ENCODE results near the gene TM7SF2.

The TM7SF2 gene

DNA sequence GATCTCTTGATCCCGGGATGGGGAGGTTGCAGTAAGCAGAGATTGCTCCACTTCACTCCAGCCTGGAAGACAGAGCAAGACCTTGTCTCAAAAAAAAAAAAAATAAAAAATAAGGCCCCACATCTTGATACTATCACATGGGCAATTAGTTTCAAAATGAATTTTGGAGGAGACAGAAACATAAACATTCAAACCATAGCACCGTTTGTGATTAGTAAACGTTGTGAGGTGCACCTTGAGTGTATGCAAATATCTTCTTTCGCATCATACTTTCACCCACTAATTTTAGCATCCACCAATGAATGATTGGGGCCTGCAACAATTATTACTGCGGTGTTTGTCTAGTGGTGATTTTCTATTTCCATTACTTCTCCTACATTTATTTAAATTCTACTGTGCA lies 47.3 kb downstream of the TM7SF2 start:
- no peak for DNase-seq

DNA sequence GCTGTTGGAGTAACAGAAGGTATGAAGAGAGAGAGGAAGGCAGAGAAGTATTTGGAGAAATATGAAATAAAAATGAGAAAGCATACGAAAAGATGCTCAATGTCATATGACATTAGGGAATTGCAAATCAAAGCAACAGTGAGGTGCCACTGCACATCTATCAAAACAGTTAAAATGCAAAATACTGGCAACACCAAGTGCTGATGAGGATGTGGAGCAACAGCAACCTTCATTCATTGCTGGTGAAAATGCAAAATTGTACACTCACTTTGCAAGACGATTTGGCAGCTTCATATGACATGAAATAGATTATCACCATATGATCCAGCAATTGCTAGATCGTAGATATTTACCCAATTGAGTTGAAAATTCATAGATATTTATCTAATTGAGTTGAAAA lies 49.0 kb downstream of the TM7SF2 start:
- DNase-seq = no peak

DNA sequence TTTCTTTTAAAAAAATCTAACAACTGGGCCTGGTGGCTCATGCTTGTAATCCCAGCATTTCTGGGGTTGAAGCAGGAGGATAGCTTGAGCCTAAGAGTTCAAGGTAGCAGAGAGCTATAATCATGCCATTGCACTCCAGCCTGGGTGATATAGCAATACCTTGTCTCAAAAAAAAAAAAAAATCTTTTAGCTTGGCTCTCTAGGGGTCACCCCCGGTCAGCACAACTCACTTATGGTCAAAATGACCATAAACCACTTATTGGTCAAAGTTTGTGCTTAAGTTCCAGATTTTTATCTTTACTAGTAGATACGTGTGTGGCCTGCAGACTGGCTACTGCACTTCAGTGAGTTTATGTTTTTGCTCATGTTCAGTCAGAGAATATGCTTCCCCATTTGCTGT lies 52.0 kb downstream of the TM7SF2 start:
- DNase-seq = no peak
